AG20443 (cell line): ENCODE results near the gene RASA3.
"Not testable (repeated sequence)": the region's sequence is repeated elsewhere in the genome, so short reads cannot be mapped to it uniquely, and the experiment has no call there.

Source experiments
- DNase-seq: peaks from one replicate; pipeline ENCODE4 v3.0.0; 2012; ENCODE audit warnings: low spot score, mixed read lengths

Gene RASA3

GRCh38 chr13:114032126-114032799, 100.2 kb downstream of the RASA3 start:
- DNase-seq = peak; percentile 71

DNA sequence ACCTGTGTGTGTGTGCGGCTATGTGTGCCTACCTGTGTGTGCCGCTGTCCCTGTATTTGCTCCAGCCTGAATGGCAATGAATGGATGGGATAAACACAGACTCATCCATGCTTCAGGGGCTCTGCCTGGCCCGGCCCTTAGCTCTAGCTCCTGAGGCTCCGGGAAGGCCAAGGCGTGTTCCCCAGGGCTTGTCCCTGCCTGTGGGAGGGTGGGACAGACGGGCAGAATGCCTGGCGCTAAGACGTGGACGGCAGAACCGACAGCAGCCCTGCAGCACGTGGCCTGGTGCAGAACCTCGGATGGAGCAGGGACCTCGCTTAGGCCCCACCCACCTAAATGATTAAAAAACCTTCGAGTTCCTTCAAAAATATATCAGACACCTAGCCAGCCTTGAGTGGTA, 100.8 kb downstream of the RASA3 start:
- DNase-seq = peak; percentile 22

DNA sequence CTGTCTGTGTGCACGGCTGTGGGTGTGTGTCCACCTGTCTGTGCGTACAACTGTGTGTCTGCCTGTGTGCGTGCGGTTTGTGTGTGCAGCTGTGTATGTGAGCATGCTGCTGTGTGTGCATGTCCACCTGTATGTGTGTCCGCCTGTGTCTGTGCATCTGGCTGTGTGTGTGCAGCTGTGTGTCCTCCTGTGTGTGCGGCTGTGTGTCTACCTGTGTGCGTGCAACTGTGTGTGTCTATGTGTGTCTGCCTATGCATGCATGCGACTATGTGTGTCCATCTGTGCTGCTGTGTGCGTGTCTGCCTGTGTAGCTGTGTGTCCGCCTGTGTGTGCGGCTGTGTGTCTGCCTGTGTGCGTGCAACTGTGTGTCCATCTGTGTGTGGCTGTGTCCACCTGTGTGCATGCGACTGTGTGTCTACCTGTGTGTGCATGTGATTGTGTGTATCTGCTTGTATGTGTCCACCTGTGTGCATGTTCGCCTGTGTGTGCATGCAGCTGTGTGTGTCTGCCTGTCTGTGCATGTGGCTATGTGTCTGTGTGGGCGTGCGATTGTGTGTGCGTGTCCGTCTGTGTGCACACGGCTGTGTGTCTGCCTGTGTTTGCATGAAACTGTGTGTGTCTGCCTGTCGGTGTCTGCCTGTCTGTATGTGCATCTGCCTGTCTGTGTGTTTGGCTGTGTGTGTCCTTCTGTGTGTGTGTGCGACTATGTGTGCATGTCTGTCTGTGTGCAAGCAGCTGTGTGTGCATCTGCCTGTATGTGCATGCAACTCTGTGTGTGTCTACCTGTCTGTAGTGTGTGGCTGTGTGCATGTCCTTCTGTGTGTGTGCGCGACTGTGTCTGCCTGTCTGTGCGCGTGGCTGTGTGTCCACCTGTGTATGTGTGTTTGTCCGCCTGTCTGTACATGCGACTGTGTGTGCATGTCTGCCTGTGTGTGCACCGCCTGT, 101.5 kb downstream of the RASA3 start:
- no peak for DNase-seq

GRCh38 chr13:114029866-114030625, 102.4 kb downstream of the RASA3 start:
- DNase-seq = no peak

GRCh38 chr13:114027826-114028225, 104.6 kb downstream of the RASA3 start:
- no peak for DNase-seq

- DNase-seq = peak; percentile 39
Measured at GRCh38 chr13:114027046-114027715, 105.2 kb downstream of the RASA3 start.

DNA sequence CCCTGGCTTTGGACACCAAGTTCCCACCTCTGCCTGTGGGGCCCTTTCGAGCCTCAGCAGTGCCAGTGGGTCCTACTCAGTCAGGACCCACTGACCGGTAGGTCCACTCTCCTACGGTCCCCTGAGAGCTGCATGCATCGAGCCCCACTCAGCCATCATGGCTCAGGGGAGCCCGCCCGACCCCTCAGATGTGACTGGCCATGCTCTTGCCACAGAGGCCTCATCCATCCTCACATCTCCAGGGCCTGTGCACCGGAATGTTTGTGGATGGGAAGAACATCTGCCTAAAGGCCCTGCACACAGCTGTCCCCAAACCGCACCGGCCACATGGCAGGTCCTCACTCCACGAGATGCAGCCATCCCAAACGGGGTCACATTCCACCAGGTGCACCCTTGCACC, 105.9 kb downstream of the RASA3 start:
- DNase-seq = no peak

GRCh38 chr13:114025714-114026431, 106.5 kb downstream of the RASA3 start:
- peak; percentile 47 for DNase-seq

GRCh38 chr13:114025405-114025713, 107.1 kb downstream of the RASA3 start:
- DNase-seq = no peak

DNA sequence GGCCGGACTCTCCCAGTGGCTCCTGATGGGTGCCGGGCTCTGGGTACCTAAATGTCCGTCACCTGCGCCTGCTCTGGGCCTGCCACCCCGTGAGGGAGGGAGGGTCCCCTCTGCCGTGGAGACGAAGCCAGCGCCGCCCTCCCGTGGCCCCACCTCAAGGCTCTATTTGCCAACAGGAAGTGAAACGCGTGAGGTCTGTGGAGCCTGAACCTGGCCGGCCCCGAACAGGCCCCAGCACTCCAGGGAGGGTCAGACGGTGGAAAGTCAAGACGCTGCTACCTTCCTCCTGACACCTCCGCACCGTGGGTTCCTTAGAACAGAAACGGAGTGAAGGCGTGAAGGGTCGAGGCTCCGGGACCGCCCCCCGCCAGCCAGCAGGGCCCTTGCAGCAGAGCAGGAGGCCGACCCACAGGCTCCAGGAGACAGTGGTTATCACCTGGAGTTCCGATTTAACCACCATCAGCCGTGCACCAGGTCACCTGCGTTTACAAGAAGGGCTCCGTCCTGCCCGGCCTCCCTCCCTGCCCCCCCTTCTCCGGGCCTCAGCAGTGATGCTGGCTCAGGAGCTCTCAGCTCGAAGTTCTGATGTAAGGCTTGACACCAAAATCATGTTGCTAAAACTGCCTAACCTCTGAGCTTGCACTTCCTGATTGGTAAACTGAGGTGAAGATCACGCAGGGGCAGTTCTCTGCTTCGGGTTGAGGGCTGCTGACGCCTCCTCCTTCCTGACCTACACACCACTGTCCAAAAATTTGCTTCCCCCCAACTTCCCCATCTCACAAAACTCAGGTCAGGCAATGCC, 107.6 kb downstream of the RASA3 start:
- no peak for DNase-seq

DNA sequence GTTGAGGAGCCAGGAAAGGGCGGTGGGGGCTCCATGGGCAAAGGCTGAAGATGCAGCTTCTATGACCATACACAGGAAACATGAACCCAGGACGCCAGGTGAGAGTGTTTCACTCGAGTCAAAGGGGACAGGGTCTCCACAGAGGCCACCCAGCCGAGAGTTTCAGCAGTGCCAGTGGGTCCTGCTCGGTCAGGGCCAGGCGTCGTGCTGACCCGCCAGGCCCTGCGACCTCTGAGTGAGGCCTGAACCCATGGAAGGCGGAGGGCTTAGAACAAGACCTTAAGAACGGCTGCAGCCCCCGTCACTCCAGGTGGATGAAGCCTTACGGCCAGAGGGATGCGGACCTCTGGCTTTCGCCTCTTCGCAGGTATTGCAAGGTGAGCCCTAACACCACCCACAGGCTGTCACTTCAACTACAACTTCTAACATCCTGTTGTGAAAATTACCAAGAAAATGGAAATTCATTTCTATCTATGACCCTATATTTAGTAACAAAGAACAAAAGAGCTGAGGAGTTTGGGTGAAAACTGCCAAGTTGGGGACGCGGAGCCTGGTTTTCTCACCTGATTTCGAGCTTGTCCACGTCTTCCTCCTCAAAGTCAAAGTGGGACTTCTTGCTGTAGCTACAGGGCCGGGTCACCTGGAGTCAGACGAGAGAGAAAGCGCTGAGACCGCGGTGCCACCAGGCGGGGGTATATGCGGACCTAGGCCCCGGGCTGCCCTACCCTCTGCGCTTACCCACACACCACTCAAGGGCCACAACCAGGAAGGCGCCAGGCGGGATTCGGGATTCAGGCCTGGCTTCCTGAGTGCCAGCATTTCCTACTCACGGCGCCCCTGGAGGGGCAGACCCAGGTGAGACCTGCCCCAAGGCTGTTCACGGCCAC, 108.5 kb downstream of the RASA3 start:
- no peak for DNase-seq

GRCh38 chr13:114022876-114023275, 109.5 kb downstream of the RASA3 start:
- no peak for DNase-seq

DNA sequence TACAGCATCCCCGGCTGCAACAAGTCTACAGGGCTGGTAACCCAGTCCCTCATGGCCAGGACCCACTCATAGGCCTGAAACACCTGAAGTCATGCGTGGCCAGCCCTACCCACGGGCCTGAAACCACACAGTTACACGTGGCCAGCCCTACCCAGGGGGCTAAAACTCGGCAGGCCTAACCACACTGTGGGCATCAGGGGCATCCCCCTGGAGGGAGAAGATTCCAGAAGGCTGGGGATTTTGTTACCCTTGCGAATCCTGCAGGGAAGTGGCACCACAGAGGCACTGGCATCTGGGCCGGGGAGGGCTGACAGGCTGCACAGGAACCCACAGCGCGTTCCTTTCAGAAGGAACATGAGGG, 110.1 kb downstream of the RASA3 start:
- no peak for DNase-seq

GRCh38 chr13:114021464-114022308, 110.7 kb downstream of the RASA3 start:
- no peak for DNase-seq

GRCh38 chr13:114020750-114021463, 111.5 kb downstream of the RASA3 start:
- no peak for DNase-seq

- not testable (repeated sequence) for DNase-seq
Measured at GRCh38 chr13:114020134-114020533, 112.3 kb downstream of the RASA3 start.

GRCh38 chr13:114019367-114019766, 113.1 kb downstream of the RASA3 start:
- DNase-seq = peak; percentile 57

DNA sequence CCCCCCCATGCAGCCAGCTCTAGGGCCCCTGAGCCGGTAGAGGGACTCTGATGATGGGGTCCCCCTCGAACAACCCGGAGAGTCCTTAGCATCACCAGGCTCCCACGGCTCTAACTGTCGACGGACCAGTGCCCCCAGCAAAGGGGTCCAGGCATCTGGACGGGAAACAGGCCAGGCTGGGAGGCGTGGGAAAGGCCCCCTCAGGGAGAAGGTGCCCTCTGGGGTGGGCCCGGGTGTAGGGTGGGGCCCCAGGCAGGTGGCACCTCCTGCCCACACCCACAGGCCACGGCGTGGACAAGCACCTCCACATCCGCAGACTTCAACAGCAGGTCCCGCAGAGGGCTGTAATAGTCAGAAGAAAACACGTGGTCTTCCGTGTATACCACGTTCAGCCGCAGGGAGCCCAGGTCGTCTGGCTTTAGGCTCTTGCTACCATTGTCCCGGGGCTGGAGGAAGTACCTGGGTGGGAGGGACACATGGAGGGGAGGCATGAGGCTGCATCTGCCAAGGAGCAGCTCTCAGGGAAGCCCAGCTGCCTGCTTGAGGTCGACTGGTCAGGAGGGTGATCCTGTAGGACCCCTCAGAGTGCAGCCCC, 113.9 kb downstream of the RASA3 start:
- no peak for DNase-seq
